Measurements from ENCODE around the gene RNF181.

RNF181 gene

GRCh38 chr2:85596486-85597143 is 1.1 kb downstream of the RNF181 start:
- Histone ChIP-seq H3K9ac (no peak overlapping the region), H3K27me3 (ENCODE audit: control insufficient read depth, insufficient read depth, low read length) (no peaks in the 10 kb centered on the region), H3K9me3 (ENCODE audit: control insufficient read depth, low read length) (no peaks in the 10 kb centered on the region), H3K36me3 (ENCODE audit: control insufficient read depth, insufficient read depth, low read length) (no peaks in the 10 kb centered on the region), H3K79me2 (peaks cover 20% of the 10 kb centered on the region), H3K4me2 (ENCODE audit: low read length) (peak overlapping the region; percentile 89), H2AFZ (no peak overlapping the region), H3K4me3 (ENCODE audit: low read depth, low read length) (peak overlapping the region; percentile 86), H3K27ac (no peak overlapping the region), H3K4me1 (peaks cover 18% of the 10 kb centered on the region)
- no peak for TF ChIP-seq CTCF (IDR thresholded peaks at IDR 0.05)

GRCh38 chr2:85597241-85597640 is 1.7 kb downstream of the RNF181 start:
- TF ChIP-seq CTCF (IDR thresholded peaks at IDR 0.05), result no peak
- no peak overlapping the region for H3K9ac ChIP-seq
- no peaks in the 10 kb centered on the region for H3K27me3 ChIP-seq (ENCODE audit: control insufficient read depth, insufficient read depth, low read length)
- peaks cover 14% of the 10 kb centered on the region for H3K79me2 ChIP-seq
- no peak overlapping the region for H3K4me3 ChIP-seq (ENCODE audit: low read depth, low read length)
- no peaks in the 10 kb centered on the region for H3K9me3 ChIP-seq (ENCODE audit: control insufficient read depth, low read length)
- H2AFZ ChIP-seq, result no peak overlapping the region
- H3K4me1 ChIP-seq, result peaks cover 20% of the 10 kb centered on the region
- H3K36me3 ChIP-seq (ENCODE audit: control insufficient read depth, insufficient read depth, low read length), result no peaks in the 10 kb centered on the region
- H3K27ac ChIP-seq, result no peak overlapping the region
- H3K4me2 ChIP-seq (ENCODE audit: low read length), result no peak overlapping the region

- peaks cover 13% of the 10 kb centered on the region for H3K79me2 ChIP-seq
- no peak overlapping the region for H3K27ac ChIP-seq
- H3K4me2 ChIP-seq (ENCODE audit: low read length), result no peak overlapping the region
- H3K27me3 ChIP-seq (ENCODE audit: control insufficient read depth, insufficient read depth, low read length), result no peaks in the 10 kb centered on the region
- H3K9me3 ChIP-seq (ENCODE audit: control insufficient read depth, low read length), result no peaks in the 10 kb centered on the region
- no peak for TF ChIP-seq CTCF (IDR thresholded peaks at IDR 0.05)
- H3K4me3 ChIP-seq (ENCODE audit: low read depth, low read length), result no peak overlapping the region
- H3K36me3 ChIP-seq (ENCODE audit: control insufficient read depth, insufficient read depth, low read length), result no peaks in the 10 kb centered on the region
- H2AFZ ChIP-seq, result no peak overlapping the region
- peaks cover 21% of the 10 kb centered on the region for H3K4me1 ChIP-seq
- H3K9ac ChIP-seq, result no peak overlapping the region
Observed at GRCh38 chr2:85598594-85599340, 3.2 kb downstream of the RNF181 start.

GRCh38 chr2:85599468-85600234 is 4.1 kb downstream of the RNF181 start:
- Histone ChIP-seq H3K36me3 (ENCODE audit: control insufficient read depth, insufficient read depth, low read length) (no peaks in the 10 kb centered on the region), H3K4me1 (peaks cover 25% of the 10 kb centered on the region), H2AFZ (no peak overlapping the region), H3K27me3 (ENCODE audit: control insufficient read depth, insufficient read depth, low read length) (no peaks in the 10 kb centered on the region), H3K4me2 (ENCODE audit: low read length) (no peak overlapping the region), H3K9me3 (ENCODE audit: control insufficient read depth, low read length) (no peaks in the 10 kb centered on the region), H3K27ac (no peak overlapping the region), H3K79me2 (peaks cover 15% of the 10 kb centered on the region), H3K9ac (no peak overlapping the region), H3K4me3 (ENCODE audit: low read depth, low read length) (no peak overlapping the region)
- no peak for TF ChIP-seq CTCF (IDR thresholded peaks at IDR 0.05)

Measured in parathyroid adenoma (tissue), 2 donors.